Measurements from ENCODE around the gene SLC30A7. TPM values are rescaled to one million over a fixed set of nuclear protein-coding genes. Genes with fewer than 3 reads are reported as not detected.
"Not testable (repeated sequence)": the region's sequence is repeated elsewhere in the genome, so short reads cannot be mapped to it uniquely, and the experiment has no call there.

SLC30A7 gene
- polyA plus RNA-seq, 10 donors, result 9.1 to 14.9 (median 10.6) TPM

DNA sequence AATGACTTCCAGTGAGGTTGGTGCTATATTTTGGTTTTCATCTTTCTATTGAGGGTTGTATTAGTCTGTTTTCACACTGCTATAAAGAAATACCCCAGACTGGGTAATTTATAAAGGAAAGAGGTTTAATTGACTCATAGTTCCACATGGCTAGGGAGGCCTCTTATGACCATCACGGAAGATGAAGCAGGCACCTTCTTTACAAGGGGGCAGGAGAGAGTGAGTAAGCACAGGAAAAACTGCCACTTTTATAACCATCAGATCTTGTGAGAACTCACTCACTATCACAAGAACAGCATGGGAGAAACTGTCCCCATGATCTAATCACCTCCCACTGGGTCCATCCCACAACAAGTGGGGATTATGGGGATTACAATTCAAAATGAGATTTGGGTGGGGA lies 6.9 kb upstream of the SLC30A7 start:
- DNase-seq, result not testable (repeated sequence)

GRCh38 chr1:100889869-100890482 lies 5.9 kb upstream of the SLC30A7 start:
- not testable (repeated sequence) for DNase-seq

DNA sequence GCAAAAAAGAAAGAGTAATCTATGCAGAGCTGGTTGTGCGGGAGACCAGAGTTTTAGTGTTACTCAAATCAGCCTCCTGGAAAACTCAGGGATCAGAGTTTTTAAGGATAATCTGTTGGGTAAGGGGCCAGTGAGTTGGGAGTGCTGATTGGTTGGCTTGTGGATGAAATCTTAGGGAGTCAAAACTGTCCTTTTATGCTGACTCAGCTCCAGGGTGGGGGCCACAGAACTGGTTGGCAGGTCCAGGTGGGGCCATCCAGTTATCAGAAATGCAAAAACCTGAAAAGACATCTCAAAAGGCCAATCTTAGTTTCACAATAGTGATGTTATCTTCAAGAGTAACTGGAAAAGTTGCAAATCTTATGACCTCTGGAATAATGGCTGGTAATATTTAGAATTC lies 4.5 kb upstream of the SLC30A7 start:
- no peak for DNase-seq

- DNase-seq, result no peak
Observed at GRCh38 chr1:100892554-100892953, 3.3 kb upstream of the SLC30A7 start.

GRCh38 chr1:100893718-100894117 lies 2.2 kb upstream of the SLC30A7 start:
- peak in 1 of 3 donors; percentile 8 for DNase-seq

DNA sequence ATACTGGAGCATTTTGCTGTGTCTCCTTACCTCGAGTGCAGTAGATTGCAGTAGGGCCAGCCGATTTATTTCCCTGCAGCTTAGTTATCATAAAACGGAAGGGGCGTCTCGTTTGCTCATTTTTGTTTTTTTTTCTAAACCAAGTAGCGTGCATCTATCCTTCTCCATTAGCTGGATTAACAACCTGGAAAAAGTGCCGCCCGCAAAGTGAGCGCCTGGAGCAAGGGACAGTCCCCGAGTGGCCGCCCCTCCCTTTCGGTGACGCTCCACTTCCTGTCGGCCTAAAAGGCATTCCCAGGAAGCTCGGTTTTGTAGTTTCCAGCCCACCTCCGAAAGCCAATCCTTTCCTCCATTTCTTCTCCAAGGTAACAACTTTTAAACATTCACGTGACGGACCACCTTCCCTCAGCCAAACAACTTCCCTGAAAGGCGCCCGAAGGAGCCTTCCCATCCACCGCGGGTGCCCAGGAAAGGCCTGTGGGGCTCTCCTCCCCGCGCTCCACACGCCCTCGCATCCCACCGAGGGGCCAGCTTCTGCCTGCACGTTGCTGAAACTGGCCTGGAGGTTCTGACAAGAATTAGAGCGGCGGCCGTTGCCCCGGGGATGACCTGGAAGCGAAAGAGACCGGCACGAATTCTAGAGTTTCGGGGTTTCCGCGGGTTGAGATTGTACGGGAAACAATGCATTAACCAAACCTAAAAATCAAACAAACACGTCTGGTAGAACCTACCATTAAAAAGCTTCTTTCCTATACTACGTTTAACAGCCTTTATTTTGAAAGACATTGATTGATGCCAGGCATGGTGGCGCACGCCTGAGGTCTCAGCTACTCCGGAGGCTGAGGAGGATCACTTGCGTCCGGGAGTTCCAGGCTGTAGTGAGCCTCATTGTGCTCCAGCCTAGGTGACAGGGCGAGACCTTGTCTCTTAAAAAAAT lies 1.0 kb upstream of the SLC30A7 start, which contains the start of gene EXTL2:
EXTL2 (minus strand) TSS at position 240 of the 937 bp plus-strand sequence. CDS start 6,085 bp downstream, outside the sequence.
- peak; percentile 84 to 96 (median 91) for DNase-seq

GRCh38 chr1:100896481-100896982 lies 642 bp downstream of the SLC30A7 start:
- DNase-seq, result peak; percentile 18 to 76 (median 48)

GRCh38 chr1:100902365-100902764 lies 6.5 kb downstream of the SLC30A7 start:
- DNase-seq, result no peak

DNA sequence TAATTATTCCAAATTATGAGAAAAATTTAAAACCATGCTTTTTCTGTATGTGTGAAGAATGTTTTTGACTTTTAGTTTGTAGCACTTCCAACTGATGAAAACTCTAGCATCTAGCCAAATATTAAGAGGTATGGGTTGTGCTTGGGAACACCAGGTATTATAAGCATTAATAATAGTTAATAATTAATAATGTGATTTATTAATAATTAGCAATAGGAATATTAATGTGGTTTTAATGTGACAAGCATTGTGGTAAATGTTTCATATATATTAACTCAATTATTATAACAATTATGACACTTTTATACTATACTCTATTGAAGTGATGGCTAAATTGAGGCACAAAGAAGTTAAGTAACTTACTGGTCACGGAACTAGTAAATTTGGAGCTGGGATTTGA lies 7.9 kb downstream of the SLC30A7 start:
- DNase-seq, result no peak

GRCh38 chr1:100904528-100904927 lies 8.6 kb downstream of the SLC30A7 start:
- DNase-seq, result no peak

GRCh38 chr1:100905181-100905580 lies 9.3 kb downstream of the SLC30A7 start:
- no peak for DNase-seq

- no peak for DNase-seq
Observed at GRCh38 chr1:100907887-100908286, 12.0 kb downstream of the SLC30A7 start.

DNA sequence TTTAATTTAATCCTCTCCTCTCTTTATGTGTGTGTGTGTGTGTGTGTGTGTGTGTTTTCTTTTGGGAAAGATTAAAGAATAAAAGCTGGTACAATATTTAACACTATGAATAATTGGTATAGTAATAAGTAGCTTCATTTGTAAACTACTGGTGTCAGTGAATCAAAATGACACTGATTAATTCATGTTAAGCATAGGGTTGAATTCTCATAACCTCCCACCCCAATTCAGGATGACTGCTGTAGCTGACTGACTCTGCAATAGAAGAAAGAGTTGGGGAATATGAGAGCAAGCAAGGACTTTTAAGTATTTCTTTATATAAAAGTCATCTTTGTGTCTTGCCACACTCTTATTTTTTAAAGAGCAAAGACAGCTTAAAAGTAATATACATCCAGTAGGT lies 13.1 kb downstream of the SLC30A7 start:
- DNase-seq, result no peak

DNA sequence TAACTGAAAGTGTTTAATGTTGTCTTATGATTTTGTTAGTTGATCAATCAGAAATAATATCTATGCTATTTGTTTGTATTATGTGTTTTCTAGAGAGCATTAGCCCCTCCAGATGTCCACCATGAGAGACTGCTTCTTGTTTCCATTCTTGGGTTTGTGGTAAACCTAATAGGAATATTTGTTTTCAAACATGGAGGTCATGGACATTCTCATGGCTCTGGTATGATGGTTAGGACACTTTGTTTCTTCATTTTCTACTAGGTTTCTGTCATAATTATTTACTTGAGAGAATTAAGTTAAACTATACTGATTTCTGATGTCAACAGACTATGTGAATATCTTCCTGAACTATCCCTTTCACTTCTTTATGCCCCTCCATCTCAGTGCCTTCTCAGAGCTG lies 16.1 kb downstream of the SLC30A7 start:
- DNase-seq, result no peak

DNA sequence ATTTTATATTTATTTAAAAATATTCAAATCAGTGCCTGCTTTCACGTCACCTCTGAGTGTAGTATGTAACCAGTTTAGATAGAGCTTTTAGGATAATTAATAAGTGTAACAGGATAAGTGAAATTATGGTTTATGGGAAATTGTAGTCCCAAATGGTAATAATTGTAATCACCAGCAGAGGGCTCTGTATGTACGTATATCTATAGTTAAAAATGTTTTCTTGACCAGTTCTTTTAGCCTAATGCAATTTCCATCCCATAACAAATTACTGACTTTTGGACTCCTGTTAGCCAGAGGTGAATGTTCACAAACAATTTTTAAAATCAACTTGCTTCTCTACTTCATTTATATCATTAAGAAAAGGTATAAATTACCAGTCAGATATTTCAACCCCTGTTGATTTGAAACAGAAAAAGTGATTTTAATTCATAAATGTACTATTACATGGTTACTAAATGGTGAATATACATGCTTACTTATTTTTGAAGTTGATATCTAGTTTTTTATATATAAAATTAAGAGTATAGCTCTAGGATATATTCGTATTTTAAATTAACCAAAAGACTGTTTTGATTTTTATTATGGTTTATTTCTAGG lies 25.3 kb downstream of the SLC30A7 start:
- peak; percentile 40 to 64 (median 55) for DNase-seq

DNA sequence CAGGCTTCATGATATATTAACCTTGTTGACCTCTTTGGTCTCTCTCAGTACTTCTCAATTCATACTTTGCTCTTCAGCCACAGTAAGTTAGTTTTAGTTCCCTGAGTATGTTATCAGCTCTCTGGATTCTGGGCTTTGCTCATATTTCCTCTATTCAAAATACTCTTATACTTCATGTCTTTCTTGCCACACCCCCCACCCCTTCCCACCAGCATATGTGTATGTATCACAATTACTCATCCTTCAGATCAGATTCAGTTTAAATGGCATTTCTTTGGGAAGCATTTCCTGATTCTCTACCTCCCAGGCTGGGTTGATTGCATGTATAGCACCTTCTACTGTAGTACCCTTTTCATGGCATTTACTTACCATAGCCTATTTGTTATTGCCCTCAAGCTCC lies 28.3 kb downstream of the SLC30A7 start:
- peak in 1 of 3 donors; percentile 10 for DNase-seq

DNA sequence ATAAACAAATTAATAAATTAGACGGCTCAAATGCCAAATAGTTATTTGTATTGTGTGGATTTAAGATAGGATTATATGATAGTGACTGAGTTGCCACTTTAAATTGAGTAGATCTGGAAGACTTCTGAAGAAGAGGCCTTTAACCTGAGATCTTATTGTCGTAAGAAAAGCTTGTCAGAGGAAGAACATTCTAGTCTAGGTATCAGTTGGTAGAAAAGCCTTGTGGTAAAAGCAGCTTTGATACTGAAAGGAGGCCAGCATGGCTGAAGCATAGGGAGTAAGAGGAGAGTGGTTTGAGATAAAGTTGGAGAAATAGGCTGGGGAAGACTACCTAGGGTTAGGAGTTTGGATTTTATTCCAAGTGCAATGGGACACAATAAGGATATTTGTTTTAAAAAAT lies 29.1 kb downstream of the SLC30A7 start:
- no peak for DNase-seq

- no peak for DNase-seq
Observed at GRCh38 chr1:100926240-100926639, 30.4 kb downstream of the SLC30A7 start.

DNA sequence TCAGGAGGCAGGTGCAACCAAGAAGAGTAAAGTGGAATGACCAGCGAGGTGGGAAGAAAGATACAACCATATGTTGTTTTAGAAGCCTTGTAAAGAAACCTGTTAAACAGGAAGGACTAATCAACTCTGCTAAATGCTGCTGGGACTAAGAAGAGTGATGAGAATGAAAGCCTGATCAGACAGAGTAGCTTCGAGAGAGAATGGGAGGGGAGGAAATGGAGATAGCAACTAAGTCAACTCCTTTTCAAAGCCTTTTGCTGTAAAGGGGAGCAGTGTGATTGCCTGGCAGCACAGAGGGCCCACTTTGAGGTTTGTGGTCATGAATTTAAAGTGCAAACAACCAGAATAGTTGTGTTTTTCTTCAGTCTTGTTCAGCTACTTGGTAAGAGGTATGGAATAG lies 31.4 kb downstream of the SLC30A7 start:
- no peak for DNase-seq

- DNase-seq, result no peak
Observed at GRCh38 chr1:100928128-100928527, 32.2 kb downstream of the SLC30A7 start.

GRCh38 chr1:100930494-100930893 lies 34.6 kb downstream of the SLC30A7 start:
- no peak for DNase-seq

- no peak for DNase-seq
Observed at GRCh38 chr1:100931716-100932115, 35.8 kb downstream of the SLC30A7 start.

All from muscle of back (tissue), 11 donors.